GM23338 (cell line): ENCODE data around the gene UNC13A.

Experiments
- CREB1 ChIP-seq: fragments of 250-450 bp; sonication (Bioruptor Pico); IDR thresholded peaks from 2 replicates; pipeline ENCODE4 v1.5.0; 2020; ENCODE audit warnings: low read depth, mild to moderate bottlenecking, moderate library complexity
- CTCF ChIP-seq, 2 experiments: fragments of 200-600 bp in 1 of 2; sonication (generic) in 1 of 2; conservative IDR thresholded peaks; 2 replicates each; pipeline versions ENCODE4 v1.5.1 to v1.6.1; 2016 to 2017; ENCODE audit warnings: antibody characterized with exemption in 2 of 2, low read depth in 2 of 2, mild to moderate bottlenecking in 2 of 2, moderate library complexity in 1 of 2
- EZH2phosphoT487 ChIP-seq: fragments of 200-600 bp; sonication (generic); IDR thresholded peaks from one replicate; pipeline ENCODE4 v1.8.1; 2018; ENCODE audit warnings: antibody characterized with exemption; ENCODE audit not compliant: unreplicated experiment
- REST ChIP-seq: IDR thresholded peaks from one replicate; pipeline ENCODE4 v1.6.1; 2018; ENCODE audit warnings: antibody characterized with exemption; ENCODE audit not compliant: unreplicated experiment

GRCh38 chr19:17711851-17712250 lies 23.7 kb upstream of the UNC13A start:
- TF ChIP-seq CTCF (conservative IDR thresholded peaks at IDR 0.05; ENCODE audit: low read depth in 2 of 2) (no peak), REST (no peak), EZH2phosphoT487 (no peak), CREB1 (CRISPR knock-in tag) (no peak)
